ENCODE data around the gene TRAFD1. TPM values are rescaled to one million over a fixed set of nuclear protein-coding genes. Genes with fewer than 3 reads are reported as not detected.

The TRAFD1 gene
- 14.1 to 17.2 TPM (median 16.4 TPM) in 5 replicates for total RNA-seq (2022; extraction: Qiagen RNA extraction)

DNA sequence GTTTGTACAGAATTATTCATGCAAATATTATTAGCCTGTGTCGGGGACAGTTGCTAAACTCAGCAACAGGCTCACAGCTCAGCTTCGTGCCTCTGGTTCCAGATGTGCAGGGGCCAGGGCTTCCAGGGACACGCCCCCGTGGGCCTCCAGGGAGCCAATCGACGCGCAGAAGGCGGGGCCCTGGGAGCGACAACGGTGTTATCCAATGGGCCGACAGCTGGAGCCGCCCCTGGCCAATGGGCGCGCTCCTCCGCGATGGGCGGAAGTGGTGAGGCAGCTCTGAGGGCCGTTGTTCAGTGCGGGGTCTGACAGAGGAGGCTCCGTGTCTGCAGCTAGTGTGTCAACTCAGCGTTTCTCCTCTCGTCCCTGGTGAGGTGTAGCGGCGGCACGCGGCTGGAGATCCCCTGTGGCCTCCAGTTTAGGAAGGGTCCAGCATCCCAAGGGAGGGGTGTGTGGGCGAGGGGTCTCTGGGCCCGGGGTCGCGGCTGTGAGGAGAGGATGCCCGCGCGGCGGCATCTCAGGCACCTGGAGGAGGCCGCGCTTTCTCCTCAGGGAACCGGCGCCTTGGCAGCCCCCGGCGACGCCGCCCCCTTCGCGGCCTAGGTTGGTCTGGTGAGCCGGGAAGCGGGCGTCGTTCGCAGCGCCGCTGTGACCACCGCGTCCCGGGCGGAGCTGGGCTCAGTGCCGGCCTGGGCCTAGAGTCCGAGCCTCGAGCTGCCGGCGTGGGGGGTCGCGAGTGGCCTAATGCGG is at the start of gene TRAFD1:
Gene TRAFD1 (plus strand): TSS at position 311 of the 750 bp plus-strand sequence. CDS start 4,963 bp downstream, outside the sequence.

GRCh38 chr12:112108202-112109079 is 16.9 kb upstream of the TRAFD1 start, which contains the start of gene NAA25:
NAA25 (minus strand) TSS chr12:112108783; CDS start chr12:112108773, 10 bp downstream.

Other genes with a start within 250 kb of the TRAFD1 start
- 5.9 to 7.2 TPM (median 6.4 TPM) in 5 replicates for gene TMEM116, start 112.4 kb upstream of the TRAFD1 start, total RNA-seq (2022; extraction: Qiagen RNA extraction)
- gene ERP29, start 112.1 kb upstream of the TRAFD1 start, total RNA-seq (2022; extraction: Qiagen RNA extraction) = 131 to 145 TPM (median 134 TPM) in 5 replicates
- gene NAA25, start 16.8 kb upstream of the TRAFD1 start, total RNA-seq (2022; extraction: Qiagen RNA extraction) = 16.3 to 26.8 TPM (median 23.3 TPM) in 5 replicates

Data from A549 treated with dexamethasone at 1 μM for 4 hours (cell line).